ENCODE measurements around the gene PFKFB4.
"Not testable (repeated sequence)": the region's sequence is repeated elsewhere in the genome, so short reads cannot be mapped to it uniquely, and the experiment has no call there.

Gene PFKFB4

GRCh38 chr3:48486952-48487351 is 69.7 kb downstream of the PFKFB4 start:
- no peak for DNase-seq

GRCh38 chr3:48482822-48483221 is 73.8 kb downstream of the PFKFB4 start:
- not testable (repeated sequence) for DNase-seq

- not testable (repeated sequence) for DNase-seq
Measured at GRCh38 chr3:48480891-48481290, 75.7 kb downstream of the PFKFB4 start.

- no peak for DNase-seq
Measured at GRCh38 chr3:48478626-48479555, 77.7 kb downstream of the PFKFB4 start.

GRCh38 chr3:48477959-48478520 is 78.6 kb downstream of the PFKFB4 start:
- DNase-seq, result no peak

- no peak for DNase-seq
Measured at GRCh38 chr3:48476426-48477053, 80.1 kb downstream of the PFKFB4 start.

GRCh38 chr3:48475188-48475587 is 81.4 kb downstream of the PFKFB4 start:
- DNase-seq, result no peak

- no peak for DNase-seq
Measured at GRCh38 chr3:48474619-48475018, 82.0 kb downstream of the PFKFB4 start.

GRCh38 chr3:48474031-48474430 is 82.6 kb downstream of the PFKFB4 start:
- DNase-seq, result not testable (repeated sequence)

- no peak for DNase-seq
Measured at GRCh38 chr3:48473617-48473952, 83.0 kb downstream of the PFKFB4 start.

GRCh38 chr3:48472923-48473616 is 83.5 kb downstream of the PFKFB4 start:
- peak; percentile 9 to 70 for DNase-seq

GRCh38 chr3:48472673-48472922 is 84.0 kb downstream of the PFKFB4 start:
- no peak for DNase-seq

GRCh38 chr3:48470286-48470685 is 86.3 kb downstream of the PFKFB4 start:
- DNase-seq, result no peak

GRCh38 chr3:48469046-48469915 is 87.3 kb downstream of the PFKFB4 start:
- DNase-seq, result no peak

- DNase-seq, result no peak
Measured at GRCh38 chr3:48468329-48468731, 88.3 kb downstream of the PFKFB4 start.

All from cerebellar nuclear complex (tissue), 1 donor.